CD4-positive, alpha-beta T cell treated with Interleukin-15 for 4 hours (primary cell): ENCODE results near the gene RTP1.

Experiments
- DNase-seq: peaks from one replicate; pipeline ENCODE4 v3.0.0-alpha.2; 2020; ENCODE audit warnings: low spot score

Gene RTP1

DNA sequence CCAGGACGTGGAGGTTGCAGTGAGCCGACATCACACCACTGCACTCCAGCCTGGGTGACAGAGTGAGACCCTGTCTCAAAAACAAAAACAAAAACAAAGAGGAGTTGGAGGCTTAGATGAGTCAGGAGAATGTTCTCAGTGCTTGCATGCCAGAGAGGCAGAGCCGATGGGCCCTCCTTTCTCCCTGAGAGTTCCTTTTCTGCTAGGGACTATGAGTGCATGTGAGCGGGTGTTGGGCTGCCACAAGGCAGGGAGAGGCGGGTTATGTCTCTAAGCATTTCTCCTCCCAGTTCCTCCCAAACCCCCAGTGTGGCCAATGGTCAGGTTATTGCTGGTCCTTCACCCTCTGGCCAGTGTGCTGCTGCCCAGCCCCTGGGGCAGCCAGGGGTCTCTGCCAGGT is 45.1 kb downstream of the RTP1 start:
- no peak for DNase-seq

DNA sequence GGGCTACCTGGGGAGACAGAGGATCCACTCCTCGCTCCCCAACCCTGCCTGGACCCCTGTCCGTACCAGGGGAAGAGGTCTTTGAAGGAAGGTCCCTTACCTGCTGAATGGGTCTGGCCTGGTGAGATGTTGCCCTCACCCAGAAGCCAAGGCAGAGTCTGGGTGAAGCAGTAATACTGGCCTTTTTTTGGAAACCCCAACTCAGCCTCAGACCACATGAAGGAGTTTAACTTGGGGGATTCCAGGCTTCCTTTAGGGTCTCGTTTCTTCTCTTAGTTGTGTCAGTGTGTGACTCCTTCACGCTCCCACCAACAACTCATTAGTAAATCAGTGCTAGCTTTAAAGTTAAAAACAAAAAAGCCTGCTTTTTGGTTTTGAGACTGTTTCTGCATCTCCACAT is 45.6 kb downstream of the RTP1 start:
- no peak for DNase-seq

DNA sequence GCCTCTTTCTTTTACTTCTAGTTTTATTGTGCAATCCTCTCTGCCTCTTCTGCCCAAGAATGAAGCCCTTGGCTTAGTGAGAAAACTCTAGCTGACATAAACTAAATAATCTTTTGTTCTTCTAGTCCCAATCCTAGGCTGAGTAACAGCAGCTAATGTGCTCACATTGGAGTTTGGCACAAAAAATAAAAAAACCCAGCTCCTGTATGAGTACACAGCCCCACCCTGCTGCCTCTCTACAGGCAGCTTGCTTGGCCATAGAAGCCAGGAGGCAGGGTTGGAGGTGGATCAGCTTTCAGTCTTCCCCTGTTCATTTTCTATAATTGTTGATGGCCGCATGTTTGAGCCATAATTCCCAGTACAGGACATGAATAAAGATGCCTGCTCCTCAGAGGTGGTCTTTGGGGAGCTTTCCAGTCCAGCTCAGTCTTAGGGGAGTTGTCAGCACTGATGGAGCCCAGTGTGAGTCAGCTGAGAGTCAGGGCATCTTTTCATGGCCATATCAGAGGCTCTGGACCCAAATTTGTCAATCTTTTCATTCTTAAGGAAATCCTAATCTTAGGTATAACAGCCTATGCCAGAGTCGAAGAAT is 46.7 kb downstream of the RTP1 start:
- DNase-seq, result no peak

DNA sequence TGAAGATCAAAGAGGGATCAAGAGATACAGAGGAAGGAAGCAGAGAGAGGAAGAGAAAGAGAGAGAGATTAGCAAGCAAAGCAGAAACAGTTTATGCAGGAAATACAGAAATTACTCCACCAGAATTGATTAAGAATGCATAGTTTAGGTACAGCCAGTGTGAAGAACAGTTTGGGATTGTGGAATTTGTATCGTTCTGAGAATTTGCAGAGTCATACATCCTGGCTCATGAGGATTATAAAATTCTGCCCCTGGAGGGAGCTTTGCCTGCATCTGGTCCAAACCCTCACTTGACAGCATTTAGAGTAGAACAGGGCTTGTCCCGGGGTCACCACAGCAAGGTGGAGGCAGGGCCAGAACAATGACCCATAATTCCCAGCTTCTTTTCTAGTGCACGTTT is 50.1 kb downstream of the RTP1 start:
- DNase-seq, result no peak
